Caco-2 (cell line): ENCODE measurements around the gene FAM135A. TPM values are rescaled to one million over a fixed set of nuclear protein-coding genes. Genes with fewer than 3 reads are reported as not detected.
A peak's percentile ranks its signal among the peaks of the same experiment; 100 is the strongest.

ENCODE experiments used
- BruUV-seq: library from RNA; stranded (reverse); fragments of 400-500 nt; replicated peaks from 2 replicates; lab custom pipeline; 2021; lab: Mats Ljungman, UMichigan
- CTCF ChIA-PET: fragments of 300-600 bp; sonication (Branson Sonifier 250); formaldehyde crosslinking; loops from one replicate; lab custom pipeline; 2022; ENCODE audit warnings: antibody characterized with exemption; lab: Charles Lee
- POLR2A ChIA-PET: fragments of 300-600 bp; sonication (Branson Sonifier 250); formaldehyde crosslinking; loops from one replicate; lab custom pipeline; 2022; ENCODE audit warnings: antibody characterized with exemption; lab: Charles Lee
- DNase-seq, 2 experiments: peaks; one replicate each; pipeline versions ENCODE4 v3.0.0 to v3.0.0-alpha.2; 2020 to 2022
- H3K27me3 ChIP-seq: replicated peaks from 2 replicates; pipeline ENCODE4 v1.6.0; 2011; ENCODE audit warnings: low read length; ENCODE audit not compliant: control insufficient read depth, insufficient read depth
- H3K36me3 ChIP-seq: 2 replicates; pipeline ENCODE4 v1.5.1; 2011; ENCODE audit warnings: low read length; ENCODE audit not compliant: control insufficient read depth, insufficient read depth
- H3K4me1 ChIP-seq: fragments of 250-450 bp; sonication (Bioruptor Pico); 2 replicates; pipeline ENCODE4 v1.5.1; 2020; ENCODE audit warnings: mild to moderate bottlenecking
- H3K4me3 ChIP-seq: 2 replicates; pipeline ENCODE4 v1.5.1; 2011; ENCODE audit warnings: low read depth, mild to moderate bottlenecking, control low read depth, low read length
- H3K9me3 ChIP-seq: fragments of 250-450 bp; sonication (Bioruptor Pico); 2 replicates; pipeline ENCODE4 v1.5.1; 2020; ENCODE audit warnings: mild to moderate bottlenecking, moderate library complexity
- H3K27ac Mint-ChIP-seq: one replicate; pipeline ENCODE4 v1.8.0; 2022; ENCODE audit warnings: mixed read lengths; ENCODE audit not compliant: unreplicated experiment
- H3K27me3 Mint-ChIP-seq: one replicate; pipeline ENCODE4 v1.8.0; 2022; ENCODE audit warnings: mixed read lengths; ENCODE audit not compliant: insufficient read depth, unreplicated experiment
- H3K36me3 Mint-ChIP-seq: one replicate; pipeline ENCODE4 v1.8.0; 2022; ENCODE audit warnings: mild to moderate bottlenecking, mixed read lengths; ENCODE audit not compliant: insufficient read depth, unreplicated experiment
- H3K4me1 Mint-ChIP-seq: one replicate; pipeline ENCODE4 v1.8.0; 2022; ENCODE audit warnings: low read depth, mixed read lengths; ENCODE audit not compliant: unreplicated experiment
- H3K4me3 Mint-ChIP-seq: one replicate; pipeline ENCODE4 v1.8.0; 2022; ENCODE audit warnings: mild to moderate bottlenecking, moderate library complexity, mixed read lengths; ENCODE audit not compliant: unreplicated experiment
- H3K9me3 Mint-ChIP-seq: one replicate; pipeline ENCODE4 v1.8.0; 2022; ENCODE audit warnings: mixed read lengths; ENCODE audit not compliant: unreplicated experiment
- CTCF ChIP-seq, 2 experiments: fragments of 200-600 bp in 1 of 2; IDR thresholded peaks; 1 replicate in 1 of 2; 2 replicates in 1 of 2; pipeline versions ENCODE4 v1.5.1 to v1.8.0; 2011 to 2022; ENCODE audit warnings: antibody characterized with exemption in 1 of 2, control low read depth in 1 of 2, inconsistent platforms in 1 of 2, low read depth in 1 of 2, low read length in 1 of 2, mild to moderate bottlenecking in 1 of 2, moderate library complexity in 1 of 2; ENCODE audit not compliant: insufficient read depth in 1 of 2, severe bottlenecking in 1 of 2, unreplicated experiment in 1 of 2
- intact Hi-C: fragments of 100-400 bp; cut with micrococcal nuclease; formaldehyde crosslinking; loops from one replicate; pipeline ENCODE4 v1.10.0; 2022; ENCODE audit not compliant: unreplicated experiment
- total RNA-seq: library from RNA; stranded (reverse); gene quantifications from 2 replicates; pipeline ENCODE4 v1.2.3, GENCODE V29; 2022

Gene FAM135A
- total RNA-seq, 1 experiment from 2014 or later = 18.7 TPM

- no peaks in the 10 kb centered on the region for H3K36me3 ChIP-seq
- no peak overlapping the region for H3K4me3 ChIP-seq
- Mint-ChIP-seq H3K4me1 (peaks cover 1% of the 10 kb centered on the region), H3K27me3 (peaks cover 9% of the 10 kb centered on the region), H3K9me3 (no peaks in the 10 kb centered on the region), H3K27ac (no peak overlapping the region), H3K36me3 (no peaks in the 10 kb centered on the region), H3K4me3 (no peak overlapping the region)
- BruUV-seq = no TSS peak
- CTCF ChIA-PET = interaction anchor here (0.6 to 2.7 kb wide), 12 partner anchors 29 to 647 kb away, joined by 3 to 62 read pairs (median 4); no protein-coding TSS in a partner anchor
- intact Hi-C loops = loop anchor here (1.0 kb wide), 2 partner anchors 59 to 148 kb away; no protein-coding TSS in a partner anchor
- POLR2A ChIA-PET = no interaction called here
- no peaks in the 10 kb centered on the region for H3K9me3 ChIP-seq
- TF ChIP-seq CTCF (IDR thresholded peaks at IDR 0.05; ENCODE audit: insufficient read depth in 1 of 2, low read depth in 1 of 2, low read length in 1 of 2, severe bottlenecking in 1 of 2, unreplicated experiment in 1 of 2) = peak; percentile 75 to 94
- no peaks in the 10 kb centered on the region for H3K27me3 ChIP-seq
- H3K4me1 ChIP-seq = no peaks in the 10 kb centered on the region
- DNase-seq = peak; percentile 58 to 74
Measured at GRCh38 chr6:70369332-70369950, 43.9 kb upstream of the FAM135A start.

GRCh38 chr6:70370496-70370895 lies 42.8 kb upstream of the FAM135A start:
- peaks cover 12% of the 10 kb centered on the region for H3K4me1 Mint-ChIP-seq
- TF ChIP-seq CTCF (IDR thresholded peaks at IDR 0.05; ENCODE audit: insufficient read depth in 1 of 2, low read depth in 1 of 2, low read length in 1 of 2, severe bottlenecking in 1 of 2, unreplicated experiment in 1 of 2) = no peak
- no peak overlapping the region for H3K27ac Mint-ChIP-seq
- ChIA-PET CTCF (interaction anchor here (1.4 kb wide), 2 partner anchors 43 to 60 kb away, joined by 10 to 13 read pairs; partner anchors contain the start of gene FAM135A), POLR2A (no interaction called here)
- Histone ChIP-seq H3K4me1 (no peaks in the 10 kb centered on the region), H3K4me3 (no peak overlapping the region), H3K9me3 (no peaks in the 10 kb centered on the region), H3K27me3 (no peaks in the 10 kb centered on the region), H3K36me3 (no peaks in the 10 kb centered on the region)
- DNase-seq = no peak
- H3K9me3 Mint-ChIP-seq = no peaks in the 10 kb centered on the region
- no peaks in the 10 kb centered on the region for H3K36me3 Mint-ChIP-seq
- BruUV-seq = no TSS peak
- intact Hi-C loops = loop anchor here (1.0 to 2.0 kb wide), 4 partner anchors 28 to 642 kb away; partner anchors contain the start of gene FAM135A
- H3K4me3 Mint-ChIP-seq = no peak overlapping the region
- H3K27me3 Mint-ChIP-seq = peaks cover 5% of the 10 kb centered on the region

- Histone ChIP-seq H3K9me3 (no peaks in the 10 kb centered on the region), H3K36me3 (no peaks in the 10 kb centered on the region), H3K27me3 (no peaks in the 10 kb centered on the region), H3K4me3 (no peak overlapping the region), H3K4me1 (no peaks in the 10 kb centered on the region; the same call in 1 of the 2 replicates)
- H3K9me3 Mint-ChIP-seq = no peaks in the 10 kb centered on the region
- no peak overlapping the region for H3K4me3 Mint-ChIP-seq
- peak; percentile 64 to 73 for TF ChIP-seq CTCF (IDR thresholded peaks at IDR 0.05; ENCODE audit: insufficient read depth in 1 of 2, low read depth in 1 of 2, low read length in 1 of 2, severe bottlenecking in 1 of 2, unreplicated experiment in 1 of 2)
- H3K27me3 Mint-ChIP-seq = peaks cover 5% of the 10 kb centered on the region
- CTCF ChIA-PET = interaction anchor here (0.9 to 1.4 kb wide), 4 partner anchors 41 to 584 kb away, joined by 6 to 13 read pairs (median 8); partner anchors contain the start of gene FAM135A
- no TSS peak for BruUV-seq
- H3K36me3 Mint-ChIP-seq = no peaks in the 10 kb centered on the region
- H3K4me1 Mint-ChIP-seq = peaks cover 14% of the 10 kb centered on the region
- POLR2A ChIA-PET = interaction anchor here (1.0 kb wide), 1 partner anchor 42 kb away, joined by 3 read pairs; the partner anchor contains the start of gene FAM135A
- no peak overlapping the region for H3K27ac Mint-ChIP-seq
- no peak for DNase-seq
- intact Hi-C loops = loop anchor here (1.0 to 2.0 kb wide), 4 partner anchors 27 to 641 kb away; partner anchors contain the start of gene FAM135A
Measured at GRCh38 chr6:70371454-70372105, 41.7 kb upstream of the FAM135A start.
